Mucosa of stomach (tissue), 1 donor: Measurements from ENCODE around the gene CTIF.
"Not testable (repeated sequence)": the region's sequence is repeated elsewhere in the genome, so short reads cannot be mapped to it uniquely, and the experiment has no call there.

Source experiments
- H3K27me3 ChIP-seq: one replicate; pipeline ENCODE4 v1.7.0; 2013; ENCODE audit warnings: mild to moderate bottlenecking, low read length; ENCODE audit not compliant: control insufficient read depth, insufficient read depth
- H3K36me3 ChIP-seq: one replicate; pipeline ENCODE4 v1.7.0; 2013; ENCODE audit warnings: low read length; ENCODE audit not compliant: control insufficient read depth, insufficient read depth
- H3K4me1 ChIP-seq: one replicate; pipeline ENCODE4 v1.7.0; 2013; ENCODE audit warnings: mild to moderate bottlenecking, low read length; ENCODE audit not compliant: control insufficient read depth, insufficient read depth
- H3K4me3 ChIP-seq: one replicate; pipeline ENCODE4 v1.7.0; 2013; ENCODE audit warnings: low read length
- H3K9ac ChIP-seq: one replicate; pipeline ENCODE4 v1.7.0; 2013; ENCODE audit warnings: mild to moderate bottlenecking, low read length, moderate library complexity
- H3K9me3 ChIP-seq: one replicate; pipeline ENCODE4 v1.7.0; 2013; ENCODE audit warnings: mild to moderate bottlenecking, low read length, moderate library complexity; ENCODE audit not compliant: control insufficient read depth
- donor health status: Pancreatic carcinoma.

The CTIF gene

DNA sequence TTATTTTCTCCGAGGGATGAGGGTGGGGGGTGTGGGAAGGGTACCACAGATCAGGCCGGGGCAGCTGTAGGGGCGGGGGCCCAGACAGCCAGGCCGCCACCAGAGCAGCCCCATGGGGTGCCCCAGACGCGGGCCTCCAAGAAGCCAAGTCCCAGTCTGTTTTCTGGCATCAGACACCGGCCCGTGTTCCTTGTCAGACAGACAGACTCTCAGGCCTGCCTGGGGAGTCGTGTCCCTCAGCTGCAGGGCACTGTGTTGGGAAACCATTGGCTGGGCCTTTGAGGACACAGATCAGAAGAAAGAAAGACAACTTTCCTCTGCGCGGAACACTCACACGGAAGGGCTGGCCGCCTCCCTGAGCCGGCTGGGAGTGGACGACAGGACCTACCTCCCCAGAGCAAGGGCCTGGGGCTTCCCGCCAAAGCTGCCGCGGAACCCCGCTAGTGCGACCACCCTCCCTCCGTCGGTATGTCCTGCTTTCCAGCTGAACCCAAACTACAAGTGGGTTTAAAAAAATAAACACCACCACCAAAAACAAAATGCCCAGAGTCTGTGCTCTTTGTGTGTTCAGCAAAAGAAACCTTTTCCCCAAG is 323.9 kb downstream of the CTIF start:
- Histone ChIP-seq H3K27me3 (no peaks in the 10 kb centered on the region), H3K36me3 (no peaks in the 10 kb centered on the region), H3K4me3 (no peak overlapping the region), H3K9ac (no peak overlapping the region), H3K9me3 (no peaks in the 10 kb centered on the region), H3K4me1 (no peaks in the 10 kb centered on the region)

DNA sequence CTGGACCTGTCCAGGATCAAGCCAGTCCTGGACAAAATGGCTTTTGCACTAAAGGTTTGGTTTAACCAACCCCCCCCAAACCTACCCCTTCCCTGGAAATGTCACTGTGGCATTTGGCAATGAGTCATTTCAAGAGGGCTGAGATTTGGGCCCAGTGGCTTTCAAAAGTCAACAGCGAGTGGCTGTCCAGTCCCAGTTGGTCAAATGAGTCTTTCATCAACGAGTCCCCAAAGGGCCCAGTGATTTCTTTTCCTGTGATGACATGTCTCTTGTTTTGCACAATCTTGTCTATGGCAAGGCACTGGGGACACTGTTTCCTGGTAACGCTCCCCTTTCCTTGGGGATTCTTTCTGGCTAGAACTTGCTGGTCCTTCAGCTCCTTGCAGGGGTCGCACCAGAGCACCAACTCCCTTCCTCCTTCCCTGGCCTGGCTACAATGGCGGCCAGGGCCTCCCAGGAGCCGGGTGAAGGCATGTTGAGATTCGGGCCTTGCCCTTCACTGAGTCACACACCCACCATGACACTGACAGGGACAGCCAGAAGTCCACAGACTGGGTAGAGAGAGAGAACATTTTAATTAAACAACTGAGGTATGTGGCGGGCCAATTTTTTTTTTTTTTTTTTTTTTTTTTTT is 324.7 kb downstream of the CTIF start:
- Histone ChIP-seq H3K9me3 (no peaks in the 10 kb centered on the region), H3K9ac (no peak overlapping the region), H3K27me3 (no peaks in the 10 kb centered on the region), H3K4me1 (peaks cover 1% of the 10 kb centered on the region), H3K4me3 (no peak overlapping the region), H3K36me3 (no peaks in the 10 kb centered on the region)

DNA sequence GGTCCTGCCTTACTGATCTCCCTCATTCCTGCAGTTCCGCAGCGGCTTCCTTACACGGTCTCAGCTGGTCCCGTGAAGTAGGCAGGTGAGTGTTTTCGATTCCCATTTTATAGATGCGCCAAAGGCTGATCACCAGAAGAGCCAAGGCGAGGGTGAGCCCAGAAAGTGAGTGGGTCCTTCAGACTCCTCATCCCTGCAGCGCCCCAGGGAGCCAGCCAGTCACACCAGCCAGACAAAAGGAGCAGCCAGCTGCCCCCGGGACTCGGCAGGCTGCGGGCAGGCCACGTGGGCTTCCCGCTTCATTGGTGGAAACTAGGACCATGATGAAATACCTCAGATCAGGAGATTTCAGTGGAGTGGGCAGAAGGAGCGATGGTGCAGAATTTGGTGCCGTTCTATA is 326.0 kb downstream of the CTIF start:
- H3K4me3 ChIP-seq, result no peak overlapping the region
- no peaks in the 10 kb centered on the region for H3K9me3 ChIP-seq
- H3K36me3 ChIP-seq, result no peaks in the 10 kb centered on the region
- H3K9ac ChIP-seq, result no peak overlapping the region
- H3K27me3 ChIP-seq, result no peaks in the 10 kb centered on the region
- H3K4me1 ChIP-seq, result peaks cover 8% of the 10 kb centered on the region

- Histone ChIP-seq H3K36me3 (no peaks in the 10 kb centered on the region), H3K4me3 (no peak overlapping the region), H3K9ac (no peak overlapping the region), H3K27me3 (no peaks in the 10 kb centered on the region), H3K9me3 (no peaks in the 10 kb centered on the region), H3K4me1 (peaks cover 8% of the 10 kb centered on the region)
Observed at GRCh38 chr18:48866028-48866733, 327.4 kb downstream of the CTIF start.

GRCh38 chr18:48866856-48867255 is 328.0 kb downstream of the CTIF start:
- H3K4me1 ChIP-seq, result peaks cover 8% of the 10 kb centered on the region
- no peak overlapping the region for H3K4me3 ChIP-seq
- H3K27me3 ChIP-seq, result no peaks in the 10 kb centered on the region
- no peaks in the 10 kb centered on the region for H3K36me3 ChIP-seq
- H3K9ac ChIP-seq, result no peak overlapping the region
- H3K9me3 ChIP-seq, result no peaks in the 10 kb centered on the region

- Histone ChIP-seq H3K4me3 (no peak overlapping the region), H3K36me3 (no peaks in the 10 kb centered on the region), H3K9ac (no peak overlapping the region), H3K27me3 (no peaks in the 10 kb centered on the region), H3K4me1 (peaks cover 8% of the 10 kb centered on the region), H3K9me3 (no peaks in the 10 kb centered on the region)
Observed at GRCh38 chr18:48867978-48868377, 329.1 kb downstream of the CTIF start.

GRCh38 chr18:48868468-48869466 is 329.9 kb downstream of the CTIF start:
- H3K9ac ChIP-seq, result no peak overlapping the region

GRCh38 chr18:48869591-48869990 is 330.8 kb downstream of the CTIF start:
- Histone ChIP-seq H3K4me1 (peaks cover 8% of the 10 kb centered on the region), H3K27me3 (peaks cover 3% of the 10 kb centered on the region), H3K9ac (no peak overlapping the region), H3K36me3 (no peaks in the 10 kb centered on the region), H3K9me3 (no peaks in the 10 kb centered on the region), H3K4me3 (no peak overlapping the region)

More at GRCh38 chr18:48868468-48869466, 329.9 kb downstream of the CTIF start:
- Histone ChIP-seq H3K9me3 (no peaks in the 10 kb centered on the region), H3K36me3 (no peaks in the 10 kb centered on the region), H3K4me3 (no peak overlapping the region), H3K4me1 (peaks cover 8% of the 10 kb centered on the region), H3K27me3 (no peaks in the 10 kb centered on the region)

DNA sequence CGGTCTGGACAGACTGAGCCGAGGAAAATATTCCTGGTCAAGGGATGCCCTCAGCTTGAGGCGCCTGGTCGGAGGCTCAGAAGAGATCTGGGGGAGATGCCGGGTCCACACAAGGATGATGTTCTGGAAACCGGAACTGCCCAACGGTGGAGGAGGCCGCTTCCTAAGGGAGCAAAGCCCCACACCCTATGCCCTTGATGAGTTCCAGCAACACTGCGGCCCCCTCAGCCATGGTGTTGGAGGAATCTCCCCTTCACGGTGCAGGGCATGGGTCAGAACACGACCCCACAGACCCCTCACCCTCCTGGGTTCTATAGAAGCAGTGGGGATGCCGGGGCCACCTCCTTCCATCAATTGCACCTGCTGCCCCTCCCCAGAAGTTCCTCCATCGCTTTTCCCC is 332.1 kb downstream of the CTIF start:
- H3K27me3 ChIP-seq, H3K9ac ChIP-seq, H3K4me1 ChIP-seq, H3K9me3 ChIP-seq, H3K4me3 ChIP-seq, H3K36me3 ChIP-seq: not testable (repeated sequence)

DNA sequence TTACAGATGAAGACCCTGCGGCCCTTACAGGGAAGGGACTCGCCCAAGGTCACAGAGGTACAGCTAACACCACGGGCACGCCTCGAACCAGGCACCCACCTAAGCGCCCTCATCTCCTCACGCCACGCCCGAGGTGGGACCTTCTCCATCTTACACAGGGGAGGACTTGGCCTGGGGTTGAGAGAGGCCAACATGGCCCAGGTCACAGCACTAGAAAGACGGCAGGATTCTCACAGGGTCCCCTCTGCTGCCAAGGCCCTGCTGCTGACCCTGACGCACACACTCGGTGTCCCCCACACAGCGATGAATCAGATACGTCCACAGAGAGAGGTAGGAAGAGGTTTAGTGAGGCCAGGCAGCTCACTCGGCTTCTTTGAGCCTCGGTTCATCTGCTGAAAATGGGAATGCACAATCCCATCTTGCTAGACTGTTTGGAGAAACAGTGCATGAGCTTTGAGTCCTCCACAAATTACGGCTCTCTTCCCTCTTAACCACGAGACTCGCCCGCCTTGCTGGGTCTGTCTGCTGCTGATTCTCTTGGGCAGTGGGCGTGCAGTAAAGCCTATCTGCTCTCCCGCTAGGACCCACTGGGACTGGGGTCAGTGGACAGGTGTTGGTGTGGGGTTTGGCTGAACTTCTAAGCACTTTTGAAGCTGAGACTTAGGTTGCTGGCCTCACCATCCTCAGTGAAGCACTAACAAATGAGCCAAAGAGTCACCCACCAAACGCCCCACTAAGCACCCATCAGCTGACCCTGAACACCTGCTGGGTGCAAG is 332.7 kb downstream of the CTIF start:
- Histone ChIP-seq H3K9me3 (no peaks in the 10 kb centered on the region), H3K4me3 (no peak overlapping the region), H3K36me3 (no peaks in the 10 kb centered on the region), H3K27me3 (peaks cover 3% of the 10 kb centered on the region), H3K9ac (no peak overlapping the region), H3K4me1 (peaks cover 8% of the 10 kb centered on the region)
